Measurements from ENCODE around the gene NKD1.

The NKD1 gene

GRCh38 chr16:50603206-50604064 lies 55.2 kb downstream of the NKD1 start:
- no peak for DNase-seq

- no peak for DNase-seq
Measured at GRCh38 chr16:50604065-50604418, 55.8 kb downstream of the NKD1 start.

- no peak for DNase-seq
Measured at GRCh38 chr16:50604610-50605009, 56.4 kb downstream of the NKD1 start.

GRCh38 chr16:50605733-50606430 lies 57.7 kb downstream of the NKD1 start:
- no peak for DNase-seq

- DNase-seq: no peak
Measured at GRCh38 chr16:50606431-50607050, 58.3 kb downstream of the NKD1 start.

- DNase-seq: no peak
Measured at GRCh38 chr16:50607051-50607431, 58.8 kb downstream of the NKD1 start.

- DNase-seq: no peak
Measured at GRCh38 chr16:50607447-50607846, 59.3 kb downstream of the NKD1 start.

GRCh38 chr16:50607970-50608557 lies 59.9 kb downstream of the NKD1 start:
- no peak for DNase-seq

- DNase-seq: no peak
Measured at GRCh38 chr16:50609049-50609448, 60.9 kb downstream of the NKD1 start.

GRCh38 chr16:50609471-50609870 lies 61.3 kb downstream of the NKD1 start:
- DNase-seq: no peak

GRCh38 chr16:50610331-50611262 lies 62.4 kb downstream of the NKD1 start:
- DNase-seq: no peak

GRCh38 chr16:50611332-50611934 lies 63.2 kb downstream of the NKD1 start:
- no peak for DNase-seq

GRCh38 chr16:50611995-50612848 lies 64.0 kb downstream of the NKD1 start:
- DNase-seq: no peak

GRCh38 chr16:50612849-50613198 lies 64.6 kb downstream of the NKD1 start:
- DNase-seq: no peak

GRCh38 chr16:50613281-50613963 lies 65.2 kb downstream of the NKD1 start:
- DNase-seq: no peak

GRCh38 chr16:50613964-50614474 lies 65.8 kb downstream of the NKD1 start:
- no peak for DNase-seq

- no peak for DNase-seq
Measured at GRCh38 chr16:50614955-50615724, 66.9 kb downstream of the NKD1 start.

- no peak for DNase-seq
Measured at GRCh38 chr16:50615891-50616290, 67.7 kb downstream of the NKD1 start.

GRCh38 chr16:50616386-50616785 lies 68.2 kb downstream of the NKD1 start:
- DNase-seq: no peak
